H1 (cell line): ENCODE data around the gene ST3GAL3. TPM values are rescaled to one million over a fixed set of nuclear protein-coding genes. Genes with fewer than 3 reads are reported as not detected.

ENCODE experiments used
- CTCF ChIA-PET: fragments of 300-600 bp; sonication (Branson Sonifier 250); formaldehyde crosslinking; loops from one replicate; lab custom pipeline; 2021; ENCODE audit not compliant: partially characterized antibody; lab: Charles Lee
- POLR2A ChIA-PET: fragments of 300-600 bp; sonication (Branson Sonifier 250); formaldehyde crosslinking; loops from one replicate; lab custom pipeline; 2021; ENCODE audit warnings: inconsistent platforms; ENCODE audit not compliant: partially characterized antibody; lab: Charles Lee
- DNase-seq, 2 experiments: peaks; one replicate each; pipeline versions ENCODE4 v3.0.0 to v3.0.0-alpha.2; 2010 to 2022; ENCODE audit warnings: low spot score in 2 of 2, low read depth in 1 of 2, mixed read lengths in 1 of 2
- FAIRE-seq: peaks from 2 replicates; lab custom pipeline; 2011; peaks lifted over from hg19 to GRCh38; lab: Jason Lieb, UNC
- H2AFZ ChIP-seq: 2 replicates; pipeline ENCODE4 v1.8.1; 2012; ENCODE audit warnings: low read length, inconsistent platforms
- H2AK5ac ChIP-seq: 2 replicates; pipeline ENCODE4 v1.6.1; 2013; ENCODE audit warnings: low read depth, low read length
- H2BK120ac ChIP-seq: replicated peaks from 2 replicates; pipeline ENCODE3; 2013; ENCODE audit warnings: low read depth, low read length, inconsistent platforms
- H2BK12ac ChIP-seq: 2 replicates; pipeline ENCODE4 v1.6.1; 2013; ENCODE audit warnings: low read depth, low read length
- H2BK15ac ChIP-seq: 2 replicates; pipeline ENCODE4 v1.6.1; 2013; ENCODE audit warnings: low read length
- H2BK20ac ChIP-seq: 2 replicates; pipeline ENCODE4 v1.6.1; 2013; ENCODE audit warnings: low read length
- H2BK5ac ChIP-seq: 2 replicates; pipeline ENCODE4 v1.6.1; 2013; ENCODE audit warnings: low read depth, low read length
- H3K14ac ChIP-seq: 2 replicates; pipeline ENCODE4 v1.6.1; 2013; ENCODE audit warnings: inconsistent platforms; ENCODE audit not compliant: insufficient read length
- H3K18ac ChIP-seq: 2 replicates; pipeline ENCODE4 v1.6.1; 2013; ENCODE audit warnings: low read length; ENCODE audit errors: extremely low read depth
- H3K23ac ChIP-seq: 2 replicates; pipeline ENCODE4 v1.6.1; 2013; ENCODE audit warnings: inconsistent platforms; ENCODE audit not compliant: insufficient read length
- H3K23me2 ChIP-seq: 2 replicates; pipeline ENCODE4 v1.6.1; 2013; ENCODE audit warnings: low read depth, low read length
- H3K27ac ChIP-seq: 2 replicates; pipeline ENCODE4 v1.6.1; 2011; ENCODE audit warnings: low read depth, low read length, inconsistent platforms
- H3K27me3 ChIP-seq, 4 experiments: replicated peaks in 1 of 4; 1 replicate in 1 of 4; 2 replicates in 3 of 4; pipeline versions ENCODE4 v1.6.1 to v1.8.1; 2011 to 2013; ENCODE audit warnings: low read length in 3 of 4, mild to moderate bottlenecking in 3 of 4, inconsistent platforms in 2 of 4, mixed read lengths in 2 of 4, moderate library complexity in 1 of 4; ENCODE audit not compliant: control insufficient read depth in 3 of 4, insufficient read depth in 3 of 4; ENCODE audit errors: extremely low read depth in 1 of 4
- H3K36me3 ChIP-seq, 4 experiments: 2 replicates each; pipeline versions ENCODE4 v1.6.1 to v1.8.1; 2011 to 2013; ENCODE audit warnings: mild to moderate bottlenecking in 4 of 4, low read length in 3 of 4, moderate library complexity in 2 of 4, control low read depth in 1 of 4, inconsistent platforms in 1 of 4; ENCODE audit not compliant: insufficient read depth in 4 of 4, control insufficient read depth in 2 of 4
- H3K4ac ChIP-seq: replicated peaks from 2 replicates; pipeline ENCODE3; 2013; ENCODE audit warnings: low read length, low read depth, mixed read lengths, inconsistent platforms; ENCODE audit not compliant: insufficient read length
- H3K4me1 ChIP-seq, 4 experiments: replicated peaks in 1 of 4; 1 replicate in 1 of 4; 2 replicates in 3 of 4; pipeline versions ENCODE4 v1.6.1 to v1.8.1; 2011 to 2013; ENCODE audit warnings: low read length in 3 of 4, inconsistent platforms in 2 of 4, mixed read lengths in 1 of 4; ENCODE audit not compliant: insufficient read depth in 4 of 4, control insufficient read depth in 3 of 4
- H3K4me2 ChIP-seq, 2 experiments: 2 replicates each; pipeline versions ENCODE4 v1.6.1 to v1.8.1; 2011 to 2013; ENCODE audit warnings: low read depth in 2 of 2, low read length in 2 of 2, control low read depth in 1 of 2, inconsistent platforms in 1 of 2, mild to moderate bottlenecking in 1 of 2; ENCODE audit not compliant: insufficient read depth in 1 of 2
- H3K4me3 ChIP-seq, 4 experiments: fragments of 200-600, 300-600 bp in 1 of 4; sonication (generic), shearing (Covaris generic), sonication (Bioruptor Twin) in 1 of 4; 2 replicates each; pipeline versions ENCODE4 v1.5.1 to v1.8.1; 2011 to 2016; ENCODE audit warnings: low read length in 4 of 4, low read depth in 3 of 4, control low read depth in 2 of 4, inconsistent platforms in 2 of 4, mild to moderate bottlenecking in 2 of 4, mixed read lengths in 1 of 4, moderate library complexity in 1 of 4; ENCODE audit not compliant: insufficient read depth in 2 of 4; ENCODE audit errors: extremely low read depth in 1 of 4
- H3K56ac ChIP-seq: replicated peaks from 2 replicates; pipeline ENCODE3; 2013; ENCODE audit warnings: low read depth, mild to moderate bottlenecking, mixed read lengths, low read length, inconsistent platforms; ENCODE audit not compliant: insufficient read length
- H3K79me1 ChIP-seq: 2 replicates; pipeline ENCODE4 v1.6.1; 2013; ENCODE audit warnings: low read depth, low read length, control low read depth
- H3K79me2 ChIP-seq, 2 experiments: 2 replicates each; pipeline versions ENCODE4 v1.6.1 to v1.8.1; 2012 to 2013; ENCODE audit warnings: low read length in 2 of 2, mild to moderate bottlenecking in 2 of 2, inconsistent platforms in 1 of 2; ENCODE audit not compliant: insufficient read depth in 2 of 2, control insufficient read depth in 1 of 2
- H3K9ac ChIP-seq, 4 experiments: replicated peaks in 1 of 4; 1 replicate in 1 of 4; 2 replicates in 3 of 4; pipeline versions ENCODE4 v1.6.1 to v1.8.1; 2011 to 2013; ENCODE audit warnings: low read depth in 3 of 4, low read length in 3 of 4, control low read depth in 2 of 4, mild to moderate bottlenecking in 2 of 4, moderate library complexity in 2 of 4, inconsistent platforms in 1 of 4; ENCODE audit errors: extremely low read depth in 1 of 4
- H3K9me3 ChIP-seq, 2 experiments: 2 replicates each; pipeline versions ENCODE4 v1.6.1 to v1.8.1; 2012 to 2013; ENCODE audit warnings: mild to moderate bottlenecking in 2 of 2, moderate library complexity in 2 of 2, control low read depth in 1 of 2, inconsistent platforms in 1 of 2, low read depth in 1 of 2, low read length in 1 of 2, mixed read lengths in 1 of 2; ENCODE audit not compliant: insufficient read depth in 2 of 2
- H4K20me1 ChIP-seq, 2 experiments: replicated peaks in 1 of 2; 2 replicates each; pipeline versions ENCODE3 to v1.8.1; 2011 to 2013; ENCODE audit warnings: inconsistent platforms in 2 of 2, low read length in 2 of 2, mild to moderate bottlenecking in 1 of 2; ENCODE audit not compliant: insufficient read depth in 2 of 2, control insufficient read depth in 1 of 2
- H4K5ac ChIP-seq: 2 replicates; pipeline ENCODE4 v1.6.1; 2013; ENCODE audit warnings: low read length, low read depth, mixed read lengths, inconsistent platforms; ENCODE audit not compliant: insufficient read length
- H4K8ac ChIP-seq: 2 replicates; pipeline ENCODE4 v1.8.0; 2013; ENCODE audit warnings: mild to moderate bottlenecking, moderate library complexity, low read length, inconsistent platforms; ENCODE audit not compliant: insufficient read depth; ENCODE audit errors: extremely low read depth
- H4K91ac ChIP-seq: replicated peaks from 2 replicates; pipeline ENCODE3; 2013; ENCODE audit warnings: low read length, mixed read lengths, inconsistent platforms; ENCODE audit not compliant: insufficient read length
- WGBS, 2 experiments: shearing (Covaris generic) in 1 of 2; methylation state at CpG; one replicate each; pipeline versions ENCODE4 v1.1.6 to v1.1.7; 2013 to 2015; ENCODE audit warnings: low lambda C conversion rate in 2 of 2, mixed read lengths in 2 of 2, inconsistent platforms in 1 of 2, low coverage in 1 of 2, missing lambda C conversion rate in 1 of 2; ENCODE audit not compliant: insufficient replicate concordance in 2 of 2, insufficient coverage in 1 of 2, insufficient read length in 1 of 2; ENCODE audit errors: extremely low coverage in 1 of 2, missing lambda C conversion rate in 1 of 2; 5-methylcytosine and 5-hydroxymethylcytosine counted together
- polyA plus RNA-seq, 7 experiments: library from polyadenylated mRNA; depleted of rRNA in 3 of 7; stranded (reverse) in 5 of 7; unstranded in 2 of 7; fragments of >200 nt in 5 of 7; fragments of 200-250 nt in 2 of 7; gene quantifications; 1 replicate in 5 of 7; 2 replicates in 1 of 7; 4 replicates in 1 of 7; pipeline versions ENCODE4 v1.2.1 to v1.2.3, GENCODE V29; 2011 to 2013; ENCODE audit warnings: missing spikeins in 2 of 7, mixed read lengths in 2 of 7
- total RNA-seq: library from RNA; stranded (reverse); fragmentation: NEBNext Ultra II Directional; extraction: Animal tissue kit (Norgen Biotek cat#: 25700); gene quantifications from 2 replicates; pipeline ENCODE4 v1.2.1, GENCODE V29; 2021

ST3GAL3 gene
- total and polyA plus RNA-seq, 2 of the 8 experiments (the other 6 are each of a cell fraction or from before 2014, with no cell fraction given) = 6.8 to 7.0 TPM

GRCh38 chr1:43719063-43719462 is 11.7 kb downstream of the ST3GAL3 start:
- no peak overlapping the region for H2BK120ac ChIP-seq
- no peak overlapping the region for H4K5ac ChIP-seq
- FAIRE-seq (no peak), DNase-seq (no peak)
- no peak overlapping the region for H3K9ac ChIP-seq
- ChIA-PET POLR2A (interaction anchor here (0.6 to 1.5 kb wide), 3 partner anchors 10 to 68 kb away, joined by 3 to 4 read pairs (median 3); no protein-coding TSS in a partner anchor), CTCF (interaction anchor here (0.8 to 2.5 kb wide), 3 partner anchors 44 to 329 kb away, joined by 3 to 8 read pairs (median 3); no protein-coding TSS in a partner anchor)
- H3K14ac ChIP-seq = no peak overlapping the region
- H3K23ac ChIP-seq = no peak overlapping the region
- H3K27ac ChIP-seq = no peak overlapping the region
- no peak overlapping the region for H3K4me2 ChIP-seq
- no peaks in the 10 kb centered on the region for H3K36me3 ChIP-seq
- H2AK5ac ChIP-seq = no peak overlapping the region
- H3K79me1 ChIP-seq = no peaks in the 10 kb centered on the region; the same call in none of the 2 replicates
- H3K23me2 ChIP-seq = no peaks in the 10 kb centered on the region
- no peaks in the 10 kb centered on the region for H3K9me3 ChIP-seq
- no peak overlapping the region for H2BK20ac ChIP-seq
- no peak overlapping the region for H4K91ac ChIP-seq
- H2BK15ac ChIP-seq = no peak overlapping the region
- H3K27me3 ChIP-seq = no peaks in the 10 kb centered on the region
- H3K18ac ChIP-seq = no peak overlapping the region
- no peak overlapping the region for H3K56ac ChIP-seq
- H3K79me2 ChIP-seq = no peaks in the 10 kb centered on the region
- H3K4me1 ChIP-seq = no peaks in the 10 kb centered on the region
- no peak overlapping the region for H2AFZ ChIP-seq
- WGBS, 2 experiments = 91% methylated on average over 6 of the region's 6 CpGs; no CpG with 5 or more reads in 1 of the 2 experiments
- H2BK5ac ChIP-seq = no peak overlapping the region
- peaks cover 0 to 3% of the 10 kb centered on the region in 2 experiments for H4K20me1 ChIP-seq
- no peak overlapping the region for H4K8ac ChIP-seq
- no peak overlapping the region for H3K4me3 ChIP-seq
- H3K4ac ChIP-seq = no peak overlapping the region
- no peak overlapping the region for H2BK12ac ChIP-seq
